GM06990 (cell line): ENCODE data around the gene HEATR1.

ENCODE experiments used
- DNase-seq: peaks from one replicate; pipeline ENCODE4 v3.0.0-alpha.2; 2011; ENCODE audit not compliant: insufficient read length; ENCODE audit errors: extremely low read depth
- H3K27me3 ChIP-seq: replicated peaks from 2 replicates; pipeline ENCODE4 v1.6.0; 2011; ENCODE audit warnings: low read length; ENCODE audit not compliant: control insufficient read depth, insufficient read depth
- H3K36me3 ChIP-seq: 2 replicates; pipeline ENCODE4 v1.5.1; 2011; ENCODE audit warnings: low read length; ENCODE audit not compliant: control insufficient read depth, insufficient read depth
- H3K4me3 ChIP-seq: replicated peaks from 2 replicates; pipeline ENCODE4 v1.5.1; 2011; ENCODE audit warnings: low read depth, mild to moderate bottlenecking, control low read depth, low read length
- CTCF ChIP-seq: IDR thresholded peaks from 2 replicates; pipeline ENCODE4 v1.5.1; 2011; ENCODE audit warnings: low read length, control low read depth, mild to moderate bottlenecking, inconsistent platforms; ENCODE audit not compliant: insufficient read depth, poor library complexity, severe bottlenecking

Gene HEATR1

GRCh38 chr1:236516929-236517704, 87.2 kb downstream of the HEATR1 start:
- Histone ChIP-seq H3K4me3 (no peak overlapping the region), H3K36me3 (no peaks in the 10 kb centered on the region), H3K27me3 (no peaks in the 10 kb centered on the region)
- no peak for DNase-seq
- TF ChIP-seq CTCF = no peak

GRCh38 chr1:236515443-236515958, 88.8 kb downstream of the HEATR1 start:
- no peak for TF ChIP-seq CTCF
- Histone ChIP-seq H3K36me3 (no peaks in the 10 kb centered on the region), H3K4me3 (no peak overlapping the region), H3K27me3 (no peaks in the 10 kb centered on the region)
- no peak for DNase-seq

- H3K4me3 ChIP-seq = no peak overlapping the region
- H3K27me3 ChIP-seq = no peaks in the 10 kb centered on the region
- no peaks in the 10 kb centered on the region for H3K36me3 ChIP-seq
- DNase-seq = no peak
- TF ChIP-seq CTCF = no peak
These were observed 89.4 kb downstream of the HEATR1 start for GRCh38 chr1:236514703-236515442.

GRCh38 chr1:236511735-236512418, 92.4 kb downstream of the HEATR1 start:
- no peak overlapping the region for H3K4me3 ChIP-seq
- no peak for TF ChIP-seq CTCF

GRCh38 chr1:236509647-236510401, 94.5 kb downstream of the HEATR1 start:
- no peak for DNase-seq
- no peak overlapping the region for H3K4me3 ChIP-seq
- no peak for TF ChIP-seq CTCF
- H3K36me3 ChIP-seq = no peaks in the 10 kb centered on the region
- H3K27me3 ChIP-seq = no peaks in the 10 kb centered on the region

More at GRCh38 chr1:236511735-236512418, 92.4 kb downstream of the HEATR1 start:
- Histone ChIP-seq H3K27me3 (no peaks in the 10 kb centered on the region), H3K36me3 (no peaks in the 10 kb centered on the region)
- DNase-seq = no peak
